GM18951 (cell line): ENCODE data around the gene EIF4EBP2.

Source experiments
- POLR2A ChIP-seq: IDR thresholded peaks from 4 replicates; pipeline ENCODE4 v1.6.1; 2011; ENCODE audit warnings: mild to moderate bottlenecking; ENCODE audit not compliant: insufficient read length, insufficient read depth; ENCODE audit errors: extremely low read depth
- in situ Hi-C: fragments of 300-500 bp; cut with MboI; formaldehyde crosslinking; loops from one replicate; pipeline ENCODE4 v1.12.0; 2022; ENCODE audit warnings: low sequenced_read_pairs, mixed read lengths, inconsistent platforms; ENCODE audit not compliant: unreplicated experiment

Gene EIF4EBP2

GRCh38 chr10:70455213-70455630 is 51.3 kb downstream of the EIF4EBP2 start:
- no peak for TF ChIP-seq POLR2A
- in situ Hi-C loops = no loop called here

- in situ Hi-C loops = no loop called here
- no peak for TF ChIP-seq POLR2A
Observed at GRCh38 chr10:70456164-70456563, 52.2 kb downstream of the EIF4EBP2 start.

- TF ChIP-seq POLR2A = no peak
- in situ Hi-C loops = no loop called here
Observed at GRCh38 chr10:70457759-70458305, 53.9 kb downstream of the EIF4EBP2 start.

- in situ Hi-C loops = no loop called here
- TF ChIP-seq POLR2A = no peak
Observed at GRCh38 chr10:70458329-70459060, 54.5 kb downstream of the EIF4EBP2 start.

GRCh38 chr10:70459061-70459773 is 55.3 kb downstream of the EIF4EBP2 start:
- TF ChIP-seq POLR2A = no peak
- in situ Hi-C loops = no loop called here

GRCh38 chr10:70459774-70460490 is 56.0 kb downstream of the EIF4EBP2 start:
- no peak for TF ChIP-seq POLR2A
- in situ Hi-C loops = loop anchor here (10.0 kb wide), 1 partner anchor 85 kb away; no protein-coding TSS in a partner anchor

GRCh38 chr10:70461397-70462348 is 57.7 kb downstream of the EIF4EBP2 start:
- in situ Hi-C loops = loop anchor here (10.0 kb wide), 1 partner anchor 83 kb away; no protein-coding TSS in a partner anchor

GRCh38 chr10:70462349-70462984 is 58.5 kb downstream of the EIF4EBP2 start:
- no peak for TF ChIP-seq POLR2A
- in situ Hi-C loops = loop anchor here (10.0 kb wide), 1 partner anchor 82 kb away; no protein-coding TSS in a partner anchor

More at GRCh38 chr10:70461397-70462348, 57.7 kb downstream of the EIF4EBP2 start:
- no peak for TF ChIP-seq POLR2A

- no peak for TF ChIP-seq POLR2A
- in situ Hi-C loops = loop anchor here (10.0 kb wide), 1 partner anchor 80 kb away; no protein-coding TSS in a partner anchor
Observed at GRCh38 chr10:70465278-70465677, 61.3 kb downstream of the EIF4EBP2 start.

- in situ Hi-C loops = loop anchor here (10.0 kb wide), 1 partner anchor 79 kb away; no protein-coding TSS in a partner anchor
- no peak for TF ChIP-seq POLR2A
Observed at GRCh38 chr10:70465832-70466231, 61.9 kb downstream of the EIF4EBP2 start.

GRCh38 chr10:70466951-70467350 is 63.0 kb downstream of the EIF4EBP2 start:
- in situ Hi-C loops = loop anchor here (10.0 kb wide), 1 partner anchor 78 kb away; no protein-coding TSS in a partner anchor
- no peak for TF ChIP-seq POLR2A

GRCh38 chr10:70472799-70473454 is 69.0 kb downstream of the EIF4EBP2 start:
- TF ChIP-seq POLR2A = no peak
- in situ Hi-C loops = no loop called here
